Amygdala (tissue), 56 donors: Measurements from ENCODE around the gene PTBP1.
"Not testable (repeated sequence)": the region's sequence is repeated elsewhere in the genome, so short reads cannot be mapped to it uniquely, and the experiment has no call there.

Experiments used
- DNase-seq, 56 donors: peaks; one replicate each; lab custom pipeline; 2025; lab: John Stamatoyannopoulos, UW

Gene PTBP1

DNA sequence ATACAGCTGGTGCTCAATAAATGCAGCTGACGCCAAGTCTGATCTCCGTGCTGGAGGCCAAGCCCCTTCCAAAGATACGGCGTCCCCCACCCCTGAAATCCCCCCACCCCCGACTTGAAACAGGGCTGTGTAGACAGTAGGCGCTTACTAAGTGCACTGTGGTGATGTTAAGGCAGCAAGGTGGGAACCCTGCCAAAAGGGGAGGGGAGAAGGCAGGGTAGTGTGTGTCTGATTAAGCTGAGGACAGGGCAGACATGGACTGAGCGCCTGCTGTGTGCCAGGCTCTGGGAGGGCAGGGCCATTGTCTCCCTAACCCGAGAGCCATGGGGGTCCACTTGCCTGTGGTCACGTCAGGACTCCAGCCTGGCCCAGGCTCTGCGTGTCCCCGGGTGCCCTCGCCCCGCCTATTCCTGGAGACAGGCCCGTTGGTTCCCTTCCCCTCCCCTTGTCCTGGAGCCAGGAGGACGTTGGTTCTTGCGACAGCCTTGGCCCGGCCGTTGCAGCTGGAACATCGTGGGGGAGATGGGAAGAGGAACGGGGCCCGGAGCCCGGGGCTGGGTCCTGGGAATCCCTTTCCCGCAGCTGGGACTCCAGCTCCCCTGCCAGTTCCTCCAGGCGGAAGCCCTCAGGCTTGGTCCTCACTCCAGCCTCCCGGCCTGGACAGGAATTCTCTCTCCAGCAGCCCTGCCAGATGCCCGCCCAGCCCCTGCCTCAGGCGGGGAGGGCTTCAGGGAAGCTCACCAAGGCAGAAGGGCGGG is 53.1 kb downstream of the PTBP1 start:
- peak in 17 of 56 donors; percentile 6 to 65 (median 28) for DNase-seq

DNA sequence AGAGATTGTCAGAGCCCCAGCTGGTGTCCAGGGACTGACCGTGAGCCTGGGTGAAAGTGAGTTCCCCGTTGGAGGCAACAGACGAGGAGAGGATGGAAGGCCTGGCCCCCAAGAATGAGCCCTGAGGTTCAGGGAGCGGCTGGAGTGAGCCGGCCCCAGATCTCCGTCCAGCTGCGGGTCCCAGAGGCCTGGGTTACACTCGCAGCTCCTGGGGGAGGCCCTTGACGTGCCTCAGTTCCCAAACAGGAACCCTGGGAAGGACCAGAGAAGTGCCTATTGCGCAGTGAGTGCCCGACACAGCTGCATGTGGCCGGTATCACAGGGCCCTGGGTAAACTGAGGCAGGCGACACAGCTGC is 53.7 kb downstream of the PTBP1 start:
- DNase-seq = no peak

- DNase-seq = no peak
Measured at GRCh38 chr19:852136-853013, 55.1 kb downstream of the PTBP1 start, which contains the start of gene ELANE. Gene ELANE, plus strand, starts transcription at chr19:852303. Its CDS starts 26 bp downstream, at chr19:852329.

DNA sequence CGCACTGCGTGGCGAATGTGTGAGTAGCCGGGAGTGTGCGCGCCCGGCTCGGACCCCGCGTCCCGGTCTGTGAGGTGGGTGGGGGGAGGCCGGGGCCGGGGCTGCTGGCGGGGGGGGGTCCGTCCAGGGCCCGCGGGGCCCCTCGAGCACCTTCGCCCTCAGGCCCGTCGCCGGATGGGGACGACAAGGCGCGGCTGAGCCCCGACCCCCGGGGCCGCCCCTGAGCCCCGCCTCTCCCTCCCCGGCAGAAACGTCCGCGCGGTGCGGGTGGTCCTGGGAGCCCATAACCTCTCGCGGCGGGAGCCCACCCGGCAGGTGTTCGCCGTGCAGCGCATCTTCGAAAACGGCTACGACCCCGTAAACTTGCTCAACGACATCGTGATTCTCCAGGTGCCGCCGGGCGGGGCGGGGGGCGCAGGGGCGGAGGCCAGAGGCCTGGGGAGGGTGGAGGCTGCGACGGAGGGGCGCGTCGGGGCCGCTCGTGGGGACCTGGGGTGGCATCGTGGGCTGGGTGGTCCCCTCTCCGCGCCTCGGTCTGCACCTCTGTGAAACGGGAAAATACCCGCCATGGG is 55.8 kb downstream of the PTBP1 start:
- DNase-seq = no peak

GRCh38 chr19:853614-854220 is 56.5 kb downstream of the PTBP1 start:
- DNase-seq = not testable (repeated sequence)

- no peak for DNase-seq
Measured at GRCh38 chr19:854549-854948, 57.3 kb downstream of the PTBP1 start.

GRCh38 chr19:855142-855541 is 57.9 kb downstream of the PTBP1 start:
- DNase-seq = no peak

- DNase-seq = no peak
Measured at GRCh38 chr19:855566-856120, 58.4 kb downstream of the PTBP1 start.

DNA sequence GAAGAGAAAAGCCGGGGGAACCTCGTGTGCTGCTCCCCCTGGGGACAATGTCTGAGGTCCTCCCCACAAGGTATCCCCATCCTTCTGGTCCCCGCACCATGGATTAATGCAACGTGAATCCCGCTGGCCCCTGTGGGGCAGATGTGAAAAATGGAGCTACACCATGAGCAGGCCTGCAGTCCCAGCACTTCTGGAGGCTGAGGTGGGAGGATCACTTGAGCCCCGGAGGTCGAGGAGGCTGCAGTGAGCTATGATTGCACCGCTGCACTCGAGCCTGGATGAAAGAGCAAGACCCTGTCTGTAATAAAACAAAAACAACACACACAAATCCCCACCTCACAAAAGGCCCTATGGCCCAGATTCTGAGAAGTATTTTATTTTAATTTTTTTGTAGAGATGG is 61.0 kb downstream of the PTBP1 start:
- DNase-seq = no peak

GRCh38 chr19:858868-859843 is 61.9 kb downstream of the PTBP1 start, which contains the start of gene CFD:
Gene CFD, plus strand, starts transcription at chr19:859664. Its CDS starts 26 bp downstream, at chr19:859690.
- peak in 4 of 56 donors; percentile 5 to 34 (median 25) for DNase-seq

DNA sequence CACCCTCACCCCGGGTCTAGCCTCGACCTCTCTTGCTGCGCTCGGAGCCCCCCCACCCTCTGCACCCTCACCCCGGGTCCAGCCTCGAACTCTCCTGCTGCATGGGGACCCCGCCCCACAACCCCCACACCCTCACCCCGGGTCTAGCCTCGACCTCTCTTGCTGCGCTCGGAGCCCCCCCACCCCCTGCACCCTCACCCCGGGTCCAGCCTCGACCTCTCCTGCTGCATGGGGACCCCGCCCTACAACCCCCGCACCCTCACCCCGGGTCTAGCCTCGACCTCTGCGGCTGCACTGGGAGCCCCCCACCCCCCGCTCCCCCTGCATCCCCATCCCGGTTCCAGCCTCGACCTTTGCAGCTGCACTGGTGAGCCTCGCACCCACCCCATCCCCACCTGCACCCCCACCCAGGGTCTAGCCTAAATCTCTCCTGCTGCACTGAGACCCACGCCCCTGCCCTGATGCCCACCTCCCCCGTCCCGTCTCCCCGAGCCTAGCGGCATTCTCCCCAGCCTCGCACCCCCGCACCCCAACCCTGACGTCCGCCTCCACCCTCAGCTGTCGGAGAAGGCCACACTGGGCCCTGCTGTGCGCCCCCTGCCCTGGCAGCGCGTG is 64.0 kb downstream of the PTBP1 start:
- DNase-seq = no peak
